NCI-H128 (cell line): ENCODE measurements around the gene MAST4.

Source experiments
- DNase-seq: peaks from one replicate; lab custom pipeline; 2025; ENCODE audit not compliant: unreplicated experiment; lab: John Stamatoyannopoulos, UW

The MAST4 gene

GRCh38 chr5:67195406-67196275 lies 599.4 kb downstream of the MAST4 start:
- DNase-seq, result no peak

GRCh38 chr5:67196537-67197059 lies 600.4 kb downstream of the MAST4 start, which contains the start of gene CD180:
CD180 (minus strand) TSS chr5:67196799; CDS start chr5:67196641, 158 bp downstream.
- DNase-seq, result no peak

DNA sequence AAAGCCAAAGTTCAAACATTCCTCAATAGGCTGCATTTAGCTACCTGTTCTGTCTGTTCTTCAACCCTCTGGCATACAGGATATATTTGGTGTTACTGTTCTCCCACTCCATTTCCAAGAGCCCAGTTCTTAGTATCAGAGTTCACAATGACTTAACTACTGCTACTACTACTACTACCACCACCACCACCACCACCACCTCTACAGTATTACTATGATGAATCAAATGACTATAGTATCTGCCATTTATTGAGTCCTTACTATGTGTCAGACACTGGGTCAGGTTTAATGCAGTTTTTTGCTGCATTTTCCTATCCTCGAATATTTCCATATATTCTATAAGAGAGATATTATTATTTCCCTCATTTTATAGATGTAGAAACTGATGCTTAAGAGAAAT lies 601.3 kb downstream of the MAST4 start:
- DNase-seq, result no peak

GRCh38 chr5:67198917-67199316 lies 602.7 kb downstream of the MAST4 start:
- no peak for DNase-seq

DNA sequence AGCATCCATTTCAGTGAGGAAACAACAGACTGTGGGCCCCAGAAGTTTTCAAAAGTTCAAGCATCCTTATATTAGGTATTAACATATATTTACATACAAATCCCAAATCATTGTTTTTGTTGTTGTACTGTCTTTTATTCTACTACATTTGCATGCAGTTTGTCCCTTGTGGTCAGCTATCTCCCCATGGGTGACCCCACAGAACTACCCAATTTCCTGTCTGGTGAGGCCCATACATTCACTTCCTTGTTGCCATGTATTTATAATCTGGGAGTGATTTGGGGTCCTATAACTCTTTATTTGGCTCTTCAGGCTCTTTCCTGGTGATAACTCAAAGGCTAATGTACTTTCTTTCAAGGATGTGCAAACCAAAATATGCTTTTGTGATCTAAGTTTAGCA lies 603.7 kb downstream of the MAST4 start:
- no peak for DNase-seq

DNA sequence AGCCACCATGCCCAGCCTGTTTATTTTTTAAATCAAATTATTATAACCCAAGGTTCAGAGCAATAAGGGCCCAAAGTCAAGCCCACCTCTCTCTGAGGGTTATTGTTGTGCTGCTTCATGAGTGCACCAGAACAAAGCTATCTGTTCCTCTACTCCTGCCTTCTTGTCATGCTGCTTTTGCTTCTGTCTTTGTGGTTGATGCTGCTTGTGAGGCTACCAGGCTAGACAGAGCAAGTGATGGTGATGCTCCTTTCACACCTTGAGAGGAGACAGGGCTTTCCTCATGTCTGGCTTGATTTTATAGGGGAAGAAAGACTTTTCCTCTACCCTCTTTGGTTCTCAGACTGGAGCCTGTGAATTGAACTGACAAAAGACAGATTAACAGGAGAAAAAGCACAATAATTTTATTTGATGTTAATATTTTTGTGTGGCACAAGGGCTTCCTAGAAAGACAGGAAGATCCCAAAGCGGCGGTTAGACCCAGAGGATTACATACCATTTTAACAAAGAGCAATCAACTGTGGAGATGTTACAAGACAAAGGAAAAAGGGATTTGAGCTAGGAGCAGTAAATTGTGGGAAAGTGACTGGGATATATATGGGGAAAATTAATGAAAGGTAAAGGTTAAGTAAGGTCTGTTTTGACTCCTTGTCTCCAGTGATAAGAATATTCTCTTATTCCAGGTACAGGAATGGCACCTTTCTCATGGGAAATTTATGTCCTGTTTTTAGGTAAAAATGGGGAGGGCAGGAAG lies 604.8 kb downstream of the MAST4 start:
- no peak for DNase-seq

DNA sequence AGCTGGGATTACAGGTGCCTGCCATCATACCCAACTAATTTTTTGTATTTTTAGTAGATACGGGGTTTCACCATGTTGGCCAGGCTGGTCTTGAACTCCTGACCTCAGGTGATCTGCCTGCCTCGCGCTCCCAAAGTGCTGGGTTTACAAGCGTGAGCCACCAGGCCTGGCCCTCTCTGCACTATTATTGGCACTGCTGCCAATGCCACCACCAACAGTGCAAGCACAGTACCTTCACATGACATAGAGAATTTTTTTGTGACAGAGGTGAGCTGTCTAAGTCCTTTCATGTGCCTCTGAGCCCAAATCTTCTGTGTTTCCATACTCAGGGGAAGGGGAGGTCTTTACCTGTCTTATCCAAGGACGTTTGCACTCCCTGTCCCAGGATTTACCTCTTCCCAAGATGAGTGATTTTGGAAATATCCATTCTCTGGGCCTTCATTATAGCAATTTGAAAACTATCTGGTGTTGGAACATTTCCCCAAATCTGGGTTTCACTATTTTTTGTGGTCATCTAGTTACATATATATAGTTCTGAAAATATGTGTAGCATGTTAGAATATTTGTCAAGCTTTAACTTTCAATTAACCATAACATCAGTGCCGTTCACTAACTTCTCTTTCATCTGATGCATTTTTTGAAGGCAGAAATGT lies 605.8 kb downstream of the MAST4 start:
- DNase-seq, result no peak

GRCh38 chr5:67202828-67203227 lies 606.6 kb downstream of the MAST4 start:
- DNase-seq, result no peak

- no peak for DNase-seq
Observed at GRCh38 chr5:67203701-67204074, 607.5 kb downstream of the MAST4 start.

DNA sequence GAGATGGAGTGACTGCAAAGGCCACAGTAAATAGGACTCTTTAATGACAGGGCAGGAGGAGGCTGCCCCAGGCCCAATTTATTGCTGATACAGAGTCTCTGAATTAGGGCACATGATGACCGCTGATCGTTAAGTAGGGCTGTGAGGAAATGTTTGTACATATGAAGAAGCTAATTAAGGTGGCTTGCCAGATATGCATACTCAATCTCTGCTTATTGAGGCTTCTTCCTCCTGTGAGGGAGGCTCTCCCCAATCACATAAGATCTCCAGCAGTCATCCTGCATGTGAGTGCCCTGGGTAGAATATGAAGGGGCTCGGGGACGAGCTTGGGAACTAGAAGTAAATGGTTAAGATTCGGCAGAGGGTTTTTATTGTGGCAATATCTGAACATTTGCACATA lies 608.6 kb downstream of the MAST4 start:
- DNase-seq, result no peak

GRCh38 chr5:67205981-67206380 lies 609.8 kb downstream of the MAST4 start:
- no peak for DNase-seq

- DNase-seq, result no peak
Observed at GRCh38 chr5:67206461-67206860, 610.3 kb downstream of the MAST4 start.

- DNase-seq, result no peak
Observed at GRCh38 chr5:67206929-67207328, 610.7 kb downstream of the MAST4 start.

DNA sequence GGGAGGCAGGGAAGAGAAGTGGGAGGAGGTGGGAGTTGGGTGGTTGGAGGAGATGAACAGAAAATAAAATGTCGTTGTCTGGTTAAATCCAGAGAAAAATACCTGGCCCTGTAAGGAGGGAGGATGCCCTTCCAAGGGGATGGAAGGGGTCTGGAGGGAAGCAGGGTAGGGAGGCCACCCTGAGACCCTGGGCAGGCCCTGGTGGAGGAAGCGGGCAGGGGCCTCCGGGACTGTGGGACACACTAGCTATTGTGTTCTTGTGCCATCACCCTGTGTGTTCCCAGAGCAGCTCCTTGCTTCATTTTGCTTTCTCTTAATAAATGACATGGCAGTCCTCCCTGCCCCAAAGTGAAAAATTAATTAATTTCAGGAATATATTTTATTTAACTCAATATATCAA lies 612.2 kb downstream of the MAST4 start:
- no peak for DNase-seq

- peak; percentile 41 for DNase-seq
Observed at GRCh38 chr5:67209141-67209771, 613.1 kb downstream of the MAST4 start.

DNA sequence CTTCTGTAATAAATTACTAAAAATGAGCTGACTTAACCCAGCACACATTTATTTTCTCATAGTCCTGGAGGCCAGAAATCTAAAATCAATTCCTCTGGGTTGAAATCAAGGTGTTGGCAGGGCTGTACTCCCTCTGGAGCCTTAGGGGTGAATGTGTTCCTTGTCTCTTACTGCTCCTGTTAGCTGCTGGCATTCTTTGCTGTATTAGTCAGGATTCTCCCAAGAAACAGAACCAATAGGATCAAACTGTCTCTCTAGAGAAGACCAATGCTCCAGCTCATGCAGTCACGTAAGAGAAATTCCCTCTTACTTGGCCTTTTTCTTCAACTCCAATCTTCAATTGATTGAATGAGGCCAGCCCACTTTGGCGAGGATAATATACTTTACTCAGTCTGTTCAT lies 615.7 kb downstream of the MAST4 start:
- no peak for DNase-seq

DNA sequence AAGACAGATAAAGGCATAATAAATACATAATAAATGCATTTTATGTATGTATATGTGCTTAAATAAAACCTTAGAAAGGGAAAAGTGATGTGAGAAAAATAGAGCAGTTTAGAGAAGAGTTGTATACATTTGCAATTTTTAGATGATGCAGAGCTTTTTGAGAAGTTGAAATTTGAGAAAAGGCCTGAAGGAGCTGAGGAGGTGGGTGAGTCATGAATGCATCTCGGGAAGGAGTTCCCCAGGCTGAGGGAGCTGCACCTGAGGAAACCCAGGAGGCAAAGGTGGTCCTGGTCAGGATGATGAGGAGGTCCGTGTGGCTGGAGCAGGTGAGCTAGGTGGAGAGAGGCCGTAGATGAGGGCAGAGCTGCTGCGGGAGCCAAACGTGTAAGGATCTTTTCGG lies 617.8 kb downstream of the MAST4 start:
- no peak for DNase-seq

GRCh38 chr5:67214707-67215447 lies 618.7 kb downstream of the MAST4 start:
- no peak for DNase-seq

GRCh38 chr5:67215519-67216471 lies 619.6 kb downstream of the MAST4 start:
- no peak for DNase-seq
